SK-N-SH treated with all-trans-retinoic acid at 6 μM for 48 hours (cell line): Measurements from ENCODE around the gene GARNL3.

ENCODE experiments used
- ATAC-seq: fragments of 200-7000 bp; cut with Tn5 transposase; 3 replicates; pipeline ENCODE4 v1.9.1; 2020; ENCODE audit warnings: mild to moderate bottlenecking, moderate library complexity
- ARNTL ChIP-seq: fragments of 450-650 bp; formaldehyde crosslinking; IDR thresholded peaks from 2 replicates; pipeline ENCODE4 v1.5.0; 2020; ENCODE audit warnings: low read depth, mild to moderate bottlenecking, moderate library complexity, borderline replicate concordance
- CSDC2 ChIP-seq: fragments of 250-450 bp; sonication (Bioruptor Pico); IDR thresholded peaks from 2 replicates; pipeline ENCODE4 v1.5.0; 2020; ENCODE audit warnings: mild to moderate bottlenecking, moderate library complexity
- ESRRG ChIP-seq: fragments of 250-450 bp; sonication (Bioruptor Pico); IDR thresholded peaks from 2 replicates; pipeline ENCODE4 v1.6.1; 2021; ENCODE audit warnings: mild to moderate bottlenecking
- ISL1 ChIP-seq: fragments of 250-450 bp; sonication (Bioruptor Pico); IDR thresholded peaks from 2 replicates; pipeline ENCODE4 v2.1.2; 2022; ENCODE audit warnings: mild to moderate bottlenecking, moderate library complexity
- OSR1 ChIP-seq: fragments of 250-450 bp; sonication (Bioruptor Pico); IDR thresholded peaks from 2 replicates; pipeline ENCODE4 v1.8.0; 2022; ENCODE audit warnings: moderate library complexity, mild to moderate bottlenecking, inconsistent platforms
- PPARA ChIP-seq: fragments of 250-450 bp; sonication (Bioruptor Pico); IDR thresholded peaks from 2 replicates; pipeline ENCODE4 v1.5.0; 2020; ENCODE audit warnings: mild to moderate bottlenecking, borderline replicate concordance
- RARB ChIP-seq: fragments of 250-450 bp; sonication (Bioruptor Pico); IDR thresholded peaks from 2 replicates; pipeline ENCODE4 v1.8.0; 2021; ENCODE audit warnings: mild to moderate bottlenecking, moderate library complexity
- SNAI2 ChIP-seq: fragments of 250-450 bp; sonication (Bioruptor Pico); IDR thresholded peaks from 2 replicates; pipeline ENCODE4 v1.5.0; 2020; ENCODE audit warnings: mild to moderate bottlenecking, moderate library complexity
- TCF4 ChIP-seq: fragments of 250-450 bp; sonication (Bioruptor Pico); IDR thresholded peaks from 2 replicates; pipeline ENCODE4 v1.8.0; 2021; ENCODE audit warnings: mild to moderate bottlenecking, moderate library complexity, borderline replicate concordance
- TOX ChIP-seq: fragments of 250-450 bp; sonication (Bioruptor Pico); IDR thresholded peaks from 2 replicates; pipeline ENCODE4 v1.8.0; 2021; ENCODE audit warnings: mild to moderate bottlenecking, moderate library complexity, borderline replicate concordance
- ZC3H10 ChIP-seq: fragments of 250-450 bp; sonication (Bioruptor Pico); IDR thresholded peaks from 2 replicates; pipeline ENCODE4 v1.5.1; 2021; ENCODE audit warnings: mild to moderate bottlenecking, moderate library complexity
- ZFP3 ChIP-seq: fragments of 250-450 bp; sonication (Bioruptor Pico); IDR thresholded peaks from 2 replicates; pipeline ENCODE4 v1.5.0; 2020; ENCODE audit warnings: mild to moderate bottlenecking, moderate library complexity
- ZFP30 ChIP-seq: fragments of 450-650 bp; formaldehyde crosslinking; IDR thresholded peaks from 2 replicates; pipeline ENCODE4 v1.5.0; 2022; ENCODE audit warnings: mild to moderate bottlenecking, moderate library complexity
- ZNF565 ChIP-seq: fragments of 450-650 bp; formaldehyde crosslinking; conservative IDR thresholded peaks from 2 replicates; pipeline ENCODE4 v1.5.0; 2020; ENCODE audit warnings: low read depth, mild to moderate bottlenecking, moderate library complexity
- ZNF70 ChIP-seq: fragments of 450-650 bp; formaldehyde crosslinking; IDR thresholded peaks from 2 replicates; pipeline ENCODE4 v1.5.0; 2020; ENCODE audit warnings: mild to moderate bottlenecking, moderate library complexity
- ZNF8 ChIP-seq: fragments of 450-650 bp; formaldehyde crosslinking; IDR thresholded peaks from 2 replicates; pipeline ENCODE4 v1.5.0; 2020; ENCODE audit warnings: mild to moderate bottlenecking, moderate library complexity
- TF ChIP-seq, protein P1 (sequence below): fragments of 250-450 bp; sonication (Bioruptor Pico); IDR thresholded peaks from 2 replicates; pipeline ENCODE4 v1.8.0; 2020; ENCODE audit warnings: mild to moderate bottlenecking, moderate library complexity, borderline replicate concordance
- TF ChIP-seq, protein P2 (sequence below): fragments of 250-450 bp; sonication (Bioruptor Pico); IDR thresholded peaks from 2 replicates; pipeline ENCODE4 v1.5.0; 2020; ENCODE audit warnings: mild to moderate bottlenecking, moderate library complexity
- TF ChIP-seq, protein P3 (sequence below): fragments of 250-450 bp; sonication (Bioruptor Pico); IDR thresholded peaks from 2 replicates; pipeline ENCODE4 v1.5.1; 2021; ENCODE audit warnings: mild to moderate bottlenecking, moderate library complexity
- TF ChIP-seq, protein P4 (sequence below): fragments of 250-450 bp; sonication (Bioruptor Pico); IDR thresholded peaks from 2 replicates; pipeline ENCODE4 v1.5.1; 2020; ENCODE audit warnings: low read depth, mild to moderate bottlenecking, moderate library complexity
- TF ChIP-seq, protein P5 (sequence below): fragments of 250-450 bp; sonication (Bioruptor Pico); IDR thresholded peaks from 2 replicates; pipeline ENCODE4 v1.8.0; 2021; ENCODE audit warnings: low read depth, mild to moderate bottlenecking, moderate library complexity, borderline replicate concordance

GARNL3 gene

DNA sequence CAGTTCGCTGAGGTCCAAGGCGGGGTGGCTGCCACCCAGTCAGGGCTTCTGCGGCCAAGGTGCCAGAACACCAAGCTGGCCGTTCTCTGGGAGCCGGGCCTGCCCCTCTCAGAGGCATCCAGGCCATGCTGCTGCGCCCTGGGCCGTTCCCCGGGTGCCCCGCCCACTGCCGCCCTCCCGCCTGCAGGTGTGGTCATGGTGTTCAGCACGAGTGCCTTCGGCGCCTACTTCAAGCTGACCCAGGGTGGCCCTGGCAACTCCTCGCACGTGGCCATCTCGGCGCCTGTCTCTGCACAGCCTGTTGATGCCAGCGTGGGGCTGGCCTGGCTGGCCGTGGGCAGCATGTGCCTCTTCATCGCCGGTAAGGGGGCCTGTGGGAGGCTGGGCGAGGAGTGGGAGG is 140.1 kb downstream of the GARNL3 start:
- ATAC-seq, result no peak
- TF ChIP-seq, protein P1, sequence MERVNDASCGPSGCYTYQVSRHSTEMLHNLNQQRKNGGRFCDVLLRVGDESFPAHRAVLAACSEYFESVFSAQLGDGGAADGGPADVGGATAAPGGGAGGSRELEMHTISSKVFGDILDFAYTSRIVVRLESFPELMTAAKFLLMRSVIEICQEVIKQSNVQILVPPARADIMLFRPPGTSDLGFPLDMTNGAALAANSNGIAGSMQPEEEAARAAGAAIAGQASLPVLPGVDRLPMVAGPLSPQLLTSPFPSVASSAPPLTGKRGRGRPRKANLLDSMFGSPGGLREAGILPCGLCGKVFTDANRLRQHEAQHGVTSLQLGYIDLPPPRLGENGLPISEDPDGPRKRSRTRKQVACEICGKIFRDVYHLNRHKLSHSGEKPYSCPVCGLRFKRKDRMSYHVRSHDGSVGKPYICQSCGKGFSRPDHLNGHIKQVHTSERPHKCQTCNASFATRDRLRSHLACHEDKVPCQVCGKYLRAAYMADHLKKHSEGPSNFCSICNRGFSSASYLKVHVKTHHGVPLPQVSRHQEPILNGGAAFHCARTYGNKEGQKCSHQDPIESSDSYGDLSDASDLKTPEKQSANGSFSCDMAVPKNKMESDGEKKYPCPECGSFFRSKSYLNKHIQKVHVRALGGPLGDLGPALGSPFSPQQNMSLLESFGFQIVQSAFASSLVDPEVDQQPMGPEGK (CRISPR knock-in tag), result no peak
- TF ChIP-seq, protein P2, sequence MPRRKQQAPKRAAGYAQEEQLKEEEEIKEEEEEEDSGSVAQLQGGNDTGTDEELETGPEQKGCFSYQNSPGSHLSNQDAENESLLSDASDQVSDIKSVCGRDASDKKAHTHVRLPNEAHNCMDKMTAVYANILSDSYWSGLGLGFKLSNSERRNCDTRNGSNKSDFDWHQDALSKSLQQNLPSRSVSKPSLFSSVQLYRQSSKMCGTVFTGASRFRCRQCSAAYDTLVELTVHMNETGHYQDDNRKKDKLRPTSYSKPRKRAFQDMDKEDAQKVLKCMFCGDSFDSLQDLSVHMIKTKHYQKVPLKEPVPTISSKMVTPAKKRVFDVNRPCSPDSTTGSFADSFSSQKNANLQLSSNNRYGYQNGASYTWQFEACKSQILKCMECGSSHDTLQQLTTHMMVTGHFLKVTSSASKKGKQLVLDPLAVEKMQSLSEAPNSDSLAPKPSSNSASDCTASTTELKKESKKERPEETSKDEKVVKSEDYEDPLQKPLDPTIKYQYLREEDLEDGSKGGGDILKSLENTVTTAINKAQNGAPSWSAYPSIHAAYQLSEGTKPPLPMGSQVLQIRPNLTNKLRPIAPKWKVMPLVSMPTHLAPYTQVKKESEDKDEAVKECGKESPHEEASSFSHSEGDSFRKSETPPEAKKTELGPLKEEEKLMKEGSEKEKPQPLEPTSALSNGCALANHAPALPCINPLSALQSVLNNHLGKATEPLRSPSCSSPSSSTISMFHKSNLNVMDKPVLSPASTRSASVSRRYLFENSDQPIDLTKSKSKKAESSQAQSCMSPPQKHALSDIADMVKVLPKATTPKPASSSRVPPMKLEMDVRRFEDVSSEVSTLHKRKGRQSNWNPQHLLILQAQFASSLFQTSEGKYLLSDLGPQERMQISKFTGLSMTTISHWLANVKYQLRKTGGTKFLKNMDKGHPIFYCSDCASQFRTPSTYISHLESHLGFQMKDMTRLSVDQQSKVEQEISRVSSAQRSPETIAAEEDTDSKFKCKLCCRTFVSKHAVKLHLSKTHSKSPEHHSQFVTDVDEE, result no peak
- TF ChIP-seq, protein P3, sequence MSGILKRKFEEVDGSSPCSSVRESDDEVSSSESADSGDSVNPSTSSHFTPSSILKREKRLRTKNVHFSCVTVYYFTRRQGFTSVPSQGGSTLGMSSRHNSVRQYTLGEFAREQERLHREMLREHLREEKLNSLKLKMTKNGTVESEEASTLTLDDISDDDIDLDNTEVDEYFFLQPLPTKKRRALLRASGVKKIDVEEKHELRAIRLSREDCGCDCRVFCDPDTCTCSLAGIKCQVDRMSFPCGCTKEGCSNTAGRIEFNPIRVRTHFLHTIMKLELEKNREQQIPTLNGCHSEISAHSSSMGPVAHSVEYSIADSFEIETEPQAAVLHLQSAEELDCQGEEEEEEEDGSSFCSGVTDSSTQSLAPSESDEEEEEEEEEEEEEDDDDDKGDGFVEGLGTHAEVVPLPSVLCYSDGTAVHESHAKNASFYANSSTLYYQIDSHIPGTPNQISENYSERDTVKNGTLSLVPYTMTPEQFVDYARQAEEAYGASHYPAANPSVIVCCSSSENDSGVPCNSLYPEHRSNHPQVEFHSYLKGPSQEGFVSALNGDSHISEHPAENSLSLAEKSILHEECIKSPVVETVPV (CRISPR knock-in tag), result no peak
- TF ChIP-seq CSDC2 (CRISPR knock-in tag) (no peak), ISL1 (no peak), PPARA (no peak), TCF4 (CRISPR knock-in tag) (no peak), ESRRG (no peak), OSR1 (CRISPR knock-in tag) (no peak), ZNF8 (CRISPR knock-in tag) (no peak), ZC3H10 (no peak)
- TF ChIP-seq, protein P4, sequence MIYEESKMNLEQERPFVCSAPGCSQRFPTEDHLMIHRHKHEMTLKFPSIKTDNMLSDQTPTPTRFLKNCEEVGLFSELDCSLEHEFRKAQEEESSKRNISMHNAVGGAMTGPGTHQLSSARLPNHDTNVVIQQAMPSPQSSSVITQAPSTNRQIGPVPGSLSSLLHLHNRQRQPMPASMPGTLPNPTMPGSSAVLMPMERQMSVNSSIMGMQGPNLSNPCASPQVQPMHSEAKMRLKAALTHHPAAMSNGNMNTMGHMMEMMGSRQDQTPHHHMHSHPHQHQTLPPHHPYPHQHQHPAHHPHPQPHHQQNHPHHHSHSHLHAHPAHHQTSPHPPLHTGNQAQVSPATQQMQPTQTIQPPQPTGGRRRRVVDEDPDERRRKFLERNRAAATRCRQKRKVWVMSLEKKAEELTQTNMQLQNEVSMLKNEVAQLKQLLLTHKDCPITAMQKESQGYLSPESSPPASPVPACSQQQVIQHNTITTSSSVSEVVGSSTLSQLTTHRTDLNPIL (CRISPR knock-in tag), result no peak

DNA sequence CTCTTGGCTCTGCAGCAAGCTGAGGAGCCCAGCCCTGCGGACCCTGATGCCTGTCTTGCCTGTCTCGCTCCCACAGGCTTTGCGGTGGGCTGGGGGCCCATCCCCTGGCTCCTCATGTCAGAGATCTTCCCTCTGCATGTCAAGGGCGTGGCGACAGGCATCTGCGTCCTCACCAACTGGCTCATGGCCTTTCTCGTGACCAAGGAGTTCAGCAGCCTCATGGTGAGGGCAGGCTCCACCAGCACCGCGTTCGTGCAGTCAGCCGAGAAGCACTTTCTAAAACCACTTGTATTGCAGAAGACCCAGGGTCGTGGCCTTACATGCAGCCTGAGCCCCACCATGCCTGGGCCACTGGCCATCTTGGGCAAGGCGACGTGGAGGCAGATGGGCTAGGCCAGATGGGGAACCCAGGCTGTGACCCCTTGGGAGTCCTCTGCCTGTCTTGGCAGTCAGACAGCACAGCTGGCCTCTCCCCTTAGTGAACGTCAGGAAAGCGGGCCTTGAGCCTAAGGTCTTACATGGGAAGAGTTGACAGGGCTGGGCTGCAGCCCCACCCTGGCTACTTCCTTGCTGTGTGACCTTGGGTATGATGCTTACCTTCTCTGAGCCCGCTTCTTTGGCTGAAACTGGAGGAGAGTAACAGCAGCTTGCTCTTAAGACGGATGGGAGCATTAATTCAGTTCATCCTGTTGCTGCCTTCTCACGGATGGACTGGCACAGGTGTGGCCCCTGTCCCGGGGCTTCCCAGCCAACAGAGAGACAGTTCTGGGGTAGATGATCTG is 141.0 kb downstream of the GARNL3 start:
- no peak for TF ChIP-seq ZFP30
- TF ChIP-seq ZC3H10, result no peak
- TF ChIP-seq ZFP3, result no peak
- TF ChIP-seq SNAI2 (CRISPR knock-in tag), result no peak
- TF ChIP-seq, protein P1 (CRISPR knock-in tag), result no peak
- TF ChIP-seq CSDC2 (CRISPR knock-in tag), result no peak
- no peak for TF ChIP-seq ESRRG
- ATAC-seq, result no peak

DNA sequence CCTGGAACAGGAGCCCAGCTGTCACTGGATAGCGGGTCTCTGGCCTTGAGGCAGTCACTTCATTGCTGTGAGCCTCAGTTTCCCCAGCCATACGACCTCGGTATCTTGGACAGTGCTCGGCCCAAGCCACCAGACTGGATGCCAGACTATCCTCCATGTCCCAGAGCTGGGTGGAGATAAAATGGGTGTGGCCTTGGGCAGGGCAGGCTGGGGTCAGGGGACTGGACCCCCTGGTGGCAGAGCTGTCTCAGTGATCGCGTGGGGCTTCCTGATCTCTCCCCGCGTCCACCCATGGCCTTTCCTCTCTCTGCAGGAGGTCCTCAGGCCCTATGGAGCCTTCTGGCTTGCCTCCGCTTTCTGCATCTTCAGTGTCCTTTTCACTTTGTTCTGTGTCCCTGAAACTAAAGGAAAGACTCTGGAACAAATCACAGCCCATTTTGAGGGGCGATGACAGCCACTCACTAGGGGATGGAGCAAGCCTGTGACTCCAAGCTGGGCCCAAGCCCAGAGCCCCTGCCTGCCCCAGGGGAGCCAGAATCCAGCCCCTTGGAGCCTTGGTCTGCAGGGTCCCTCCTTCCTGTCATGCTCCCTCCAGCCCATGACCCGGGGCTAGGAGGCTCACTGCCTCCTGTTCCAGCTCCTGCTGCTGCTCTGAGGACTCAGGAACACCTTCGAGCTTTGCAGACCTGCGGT is 142.4 kb downstream of the GARNL3 start:
- ATAC-seq, result no peak; the same call in 2 of the 3 replicates
- TF ChIP-seq CSDC2 (CRISPR knock-in tag) (no peak), ZNF70 (CRISPR knock-in tag) (no peak), RARB (CRISPR knock-in tag) (no peak), ARNTL (no peak), PPARA (no peak), ISL1 (no peak), ESRRG (no peak), ZNF565 (CRISPR knock-in tag) (no peak), TOX (no peak)
- TF ChIP-seq, protein P5, sequence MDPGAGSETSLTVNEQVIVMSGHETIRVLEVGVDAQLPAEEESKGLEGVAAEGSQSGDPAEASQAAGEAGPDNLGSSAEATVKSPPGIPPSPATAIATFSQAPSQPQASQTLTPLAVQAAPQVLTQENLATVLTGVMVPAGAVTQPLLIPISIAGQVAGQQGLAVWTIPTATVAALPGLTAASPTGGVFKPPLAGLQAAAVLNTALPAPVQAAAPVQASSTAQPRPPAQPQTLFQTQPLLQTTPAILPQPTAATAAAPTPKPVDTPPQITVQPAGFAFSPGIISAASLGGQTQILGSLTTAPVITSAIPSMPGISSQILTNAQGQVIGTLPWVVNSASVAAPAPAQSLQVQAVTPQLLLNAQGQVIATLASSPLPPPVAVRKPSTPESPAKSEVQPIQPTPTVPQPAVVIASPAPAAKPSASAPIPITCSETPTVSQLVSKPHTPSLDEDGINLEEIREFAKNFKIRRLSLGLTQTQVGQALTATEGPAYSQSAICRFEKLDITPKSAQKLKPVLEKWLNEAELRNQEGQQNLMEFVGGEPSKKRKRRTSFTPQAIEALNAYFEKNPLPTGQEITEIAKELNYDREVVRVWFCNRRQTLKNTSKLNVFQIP (CRISPR knock-in tag), result no peak
- TF ChIP-seq, protein P4 (CRISPR knock-in tag), result no peak
- TF ChIP-seq, protein P2, result no peak
